Spleen (tissue), 7 donors: Measurements from ENCODE around the gene KIF5C.

Experiments used
- POLR2A ChIP-seq, 3 donors: fragments of 450-650 bp; IDR thresholded peaks; one replicate each; pipeline ENCODE4 v1.5.1; 2017; ENCODE audit warnings: antibody characterized with exemption in 3 of 3, mild to moderate bottlenecking in 1 of 3
- TF ChIP-seq, protein P1 (sequence below), 11 experiments: fragments of 200-600 bp in 7 of 11; fragments of 450-650 bp in 4 of 11; sonication (generic) in 4 of 11; IDR thresholded peaks in 8 of 11; conservative IDR thresholded peaks in 3 of 11; 1 replicate in 7 of 11; 2 replicates in 4 of 11; pipeline versions ENCODE4 v1.4.0 to v1.8.0; 2016 to 2021; ENCODE audit warnings: antibody characterized with exemption in 11 of 11, inconsistent platforms in 4 of 11, mild to moderate bottlenecking in 1 of 11
- donor health status: DM: no; HTN: no; CAD: no; lungs with moderate emphysema.
- donor health status: DM: no; HTN: no; CAD: no.
- donor health status: DM: no; HTN: no; CAD: no.

DNA sequence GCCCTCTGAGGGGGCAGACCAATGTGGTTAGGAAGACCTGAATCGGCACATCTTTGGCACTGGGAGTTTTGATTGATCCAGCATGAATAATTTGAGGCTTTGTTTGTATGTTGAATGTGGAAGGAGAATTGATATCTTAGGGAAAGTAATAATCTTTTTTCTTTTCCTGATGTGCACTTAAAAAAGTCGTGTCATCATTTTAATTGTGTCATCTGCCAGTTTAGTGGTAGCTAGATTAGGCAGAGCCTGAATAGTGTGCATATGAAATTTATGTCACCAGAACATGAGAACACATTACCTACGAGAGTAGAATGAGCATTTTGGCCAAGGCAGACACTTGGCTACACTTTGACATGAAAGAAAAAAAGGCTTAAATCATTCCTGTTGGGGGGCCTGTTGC, 79.5 kb downstream of the KIF5C start:
- TF ChIP-seq, protein P1, sequence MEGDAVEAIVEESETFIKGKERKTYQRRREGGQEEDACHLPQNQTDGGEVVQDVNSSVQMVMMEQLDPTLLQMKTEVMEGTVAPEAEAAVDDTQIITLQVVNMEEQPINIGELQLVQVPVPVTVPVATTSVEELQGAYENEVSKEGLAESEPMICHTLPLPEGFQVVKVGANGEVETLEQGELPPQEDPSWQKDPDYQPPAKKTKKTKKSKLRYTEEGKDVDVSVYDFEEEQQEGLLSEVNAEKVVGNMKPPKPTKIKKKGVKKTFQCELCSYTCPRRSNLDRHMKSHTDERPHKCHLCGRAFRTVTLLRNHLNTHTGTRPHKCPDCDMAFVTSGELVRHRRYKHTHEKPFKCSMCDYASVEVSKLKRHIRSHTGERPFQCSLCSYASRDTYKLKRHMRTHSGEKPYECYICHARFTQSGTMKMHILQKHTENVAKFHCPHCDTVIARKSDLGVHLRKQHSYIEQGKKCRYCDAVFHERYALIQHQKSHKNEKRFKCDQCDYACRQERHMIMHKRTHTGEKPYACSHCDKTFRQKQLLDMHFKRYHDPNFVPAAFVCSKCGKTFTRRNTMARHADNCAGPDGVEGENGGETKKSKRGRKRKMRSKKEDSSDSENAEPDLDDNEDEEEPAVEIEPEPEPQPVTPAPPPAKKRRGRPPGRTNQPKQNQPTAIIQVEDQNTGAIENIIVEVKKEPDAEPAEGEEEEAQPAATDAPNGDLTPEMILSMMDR (IDR thresholded peaks at IDR 0.05 in 8 of 11, conservative IDR thresholded peaks at IDR 0.05 in 3 of 11): no peak
- no peak for TF ChIP-seq POLR2A (IDR thresholded peaks at IDR 0.05)
